ENCODE data around the gene NEK1. TPM values are rescaled to one million over a fixed set of nuclear protein-coding genes. Genes with fewer than 3 reads are reported as not detected.

NEK1 gene
- total and polyA plus RNA-seq, 3 donors from 2014 or later, result 10.3 to 27.9 (median 25.5) TPM

DNA sequence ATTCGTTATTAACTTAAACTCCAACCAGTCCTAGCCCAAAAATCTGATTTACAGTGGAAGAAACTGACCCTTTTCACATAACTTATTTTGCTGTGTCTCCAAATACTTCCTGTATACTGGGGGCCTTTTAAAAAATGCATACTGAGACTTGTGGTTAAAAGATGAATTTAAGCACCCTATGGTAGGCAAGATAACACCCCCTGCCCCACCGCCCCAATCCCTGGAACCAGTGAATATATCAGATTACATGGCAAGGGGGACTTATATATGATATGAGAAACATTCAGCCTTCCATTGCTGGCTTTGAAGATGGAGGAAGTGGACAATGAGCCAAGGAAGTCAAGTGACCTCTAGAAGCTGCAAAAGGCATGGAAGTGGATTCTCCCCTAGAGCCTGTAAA, 4.9 kb upstream of the NEK1 start:
- TF ChIP-seq, protein P1, sequence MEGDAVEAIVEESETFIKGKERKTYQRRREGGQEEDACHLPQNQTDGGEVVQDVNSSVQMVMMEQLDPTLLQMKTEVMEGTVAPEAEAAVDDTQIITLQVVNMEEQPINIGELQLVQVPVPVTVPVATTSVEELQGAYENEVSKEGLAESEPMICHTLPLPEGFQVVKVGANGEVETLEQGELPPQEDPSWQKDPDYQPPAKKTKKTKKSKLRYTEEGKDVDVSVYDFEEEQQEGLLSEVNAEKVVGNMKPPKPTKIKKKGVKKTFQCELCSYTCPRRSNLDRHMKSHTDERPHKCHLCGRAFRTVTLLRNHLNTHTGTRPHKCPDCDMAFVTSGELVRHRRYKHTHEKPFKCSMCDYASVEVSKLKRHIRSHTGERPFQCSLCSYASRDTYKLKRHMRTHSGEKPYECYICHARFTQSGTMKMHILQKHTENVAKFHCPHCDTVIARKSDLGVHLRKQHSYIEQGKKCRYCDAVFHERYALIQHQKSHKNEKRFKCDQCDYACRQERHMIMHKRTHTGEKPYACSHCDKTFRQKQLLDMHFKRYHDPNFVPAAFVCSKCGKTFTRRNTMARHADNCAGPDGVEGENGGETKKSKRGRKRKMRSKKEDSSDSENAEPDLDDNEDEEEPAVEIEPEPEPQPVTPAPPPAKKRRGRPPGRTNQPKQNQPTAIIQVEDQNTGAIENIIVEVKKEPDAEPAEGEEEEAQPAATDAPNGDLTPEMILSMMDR (IDR thresholded peaks at IDR 0.05), result no peak
- no peak for TF ChIP-seq POLR2A (IDR thresholded peaks at IDR 0.05)
- no peak overlapping the region for H3K27ac ChIP-seq
- intact Hi-C loops (cut with DNase I; ENCODE audit: low total_unique reads), result no loop called here
- peaks cover 8% of the 10 kb centered on the region for H3K4me1 ChIP-seq
- H3K27me3 ChIP-seq, result no peaks in the 10 kb centered on the region
- H3K4me3 ChIP-seq, result no peak overlapping the region
- no peaks in the 10 kb centered on the region for H3K36me3 ChIP-seq (ENCODE audit: low read depth, missing control alignments)
- 85 to 87% methylated on average over 2 of the region's 2 CpGs for WGBS, 2 donors
- no peak for DNase-seq
- no peaks in the 10 kb centered on the region for H3K9me3 ChIP-seq

DNA sequence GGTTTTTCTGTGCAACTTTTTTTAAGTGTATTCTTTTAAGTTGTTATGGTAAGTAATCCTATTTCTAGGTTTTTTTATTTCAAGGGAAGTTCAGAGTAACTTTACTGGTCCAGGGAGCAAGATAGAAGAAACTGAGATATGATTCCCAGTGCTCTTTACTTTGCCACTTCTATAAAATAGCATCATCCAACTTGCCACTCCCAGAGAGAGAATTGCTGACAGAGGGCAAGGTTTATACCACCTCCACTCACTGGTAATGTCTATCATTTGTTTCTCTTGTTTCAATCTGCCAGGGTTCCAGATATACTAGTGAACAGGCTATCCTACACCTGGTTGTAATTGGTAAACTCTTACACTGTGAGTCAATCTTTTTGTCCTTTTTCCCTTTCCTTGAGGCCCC, 4.5 kb upstream of the NEK1 start:
- Histone ChIP-seq H3K4me1 (peaks cover 8% of the 10 kb centered on the region), H3K9me3 (no peaks in the 10 kb centered on the region), H3K36me3 (ENCODE audit: low read depth, missing control alignments) (no peaks in the 10 kb centered on the region), H3K4me3 (no peak overlapping the region), H3K27ac (no peak overlapping the region), H3K27me3 (no peaks in the 10 kb centered on the region)
- DNase-seq, result no peak
- intact Hi-C loops (cut with DNase I; ENCODE audit: low total_unique reads), result no loop called here
- no peak for TF ChIP-seq POLR2A (IDR thresholded peaks at IDR 0.05)
- TF ChIP-seq, protein P1 (IDR thresholded peaks at IDR 0.05), result no peak

GRCh38 chr4:169615467-169616106, 3.2 kb upstream of the NEK1 start:
- H3K4me3 ChIP-seq, result no peak overlapping the region
- no peak overlapping the region for H3K27ac ChIP-seq
- H3K9me3 ChIP-seq, result no peaks in the 10 kb centered on the region
- intact Hi-C loops (cut with DNase I; ENCODE audit: low total_unique reads), result no loop called here
- no peaks in the 10 kb centered on the region for H3K27me3 ChIP-seq
- peaks cover 12% of the 10 kb centered on the region for H3K4me1 ChIP-seq
- WGBS, 2 donors, result 83 to 84% methylated on average over 4 of the region's 4 CpGs
- TF ChIP-seq, protein P1 (IDR thresholded peaks at IDR 0.05), result no peak
- no peak for TF ChIP-seq POLR2A (IDR thresholded peaks at IDR 0.05)
- H3K36me3 ChIP-seq (ENCODE audit: low read depth, missing control alignments), result no peaks in the 10 kb centered on the region
- DNase-seq, result no peak

DNA sequence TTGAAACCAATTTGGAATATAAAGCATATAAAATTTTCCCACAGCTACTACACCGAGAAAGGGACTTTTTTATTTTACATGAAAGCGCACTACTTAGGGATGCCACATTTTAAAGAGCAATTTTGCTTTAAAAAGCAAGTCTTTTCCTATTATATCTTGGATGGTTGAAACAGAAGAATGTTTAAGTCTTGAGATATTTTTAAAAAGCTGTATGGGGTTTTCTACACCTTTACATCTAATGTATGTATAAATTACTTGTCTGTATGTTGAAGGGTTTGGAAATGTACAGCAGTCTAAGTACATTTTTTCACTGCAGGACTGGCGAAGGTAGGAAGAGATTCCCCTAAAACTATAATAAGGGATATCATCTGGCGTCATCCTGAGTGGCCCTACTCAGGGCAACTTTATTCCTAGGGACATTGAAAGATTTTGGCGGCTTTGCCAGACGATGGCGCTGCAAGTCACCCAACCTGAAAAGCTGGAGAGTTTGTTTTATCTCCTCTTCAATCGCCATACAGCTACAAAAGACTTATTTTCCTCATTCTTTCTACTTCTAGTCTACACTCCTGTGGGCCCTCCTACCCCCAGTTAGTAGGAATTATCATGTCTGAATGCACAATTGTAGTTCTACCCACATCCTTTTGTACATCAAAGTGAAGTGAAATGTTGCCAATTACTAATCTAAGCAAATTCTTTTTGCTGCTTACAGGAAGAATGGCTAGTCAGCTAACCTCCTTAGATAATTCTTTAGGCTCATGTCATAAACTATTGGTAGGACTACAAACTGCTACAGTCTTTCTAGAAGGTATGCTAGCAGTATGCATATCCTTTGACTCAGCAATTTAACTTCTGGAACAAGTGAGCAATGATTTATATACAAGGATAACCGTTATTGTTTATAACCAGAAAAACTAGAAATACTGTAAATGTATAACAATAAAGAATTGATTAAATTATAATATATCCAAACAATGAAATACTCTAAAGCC, 782 bp upstream of the NEK1 start:
- H3K36me3 ChIP-seq (ENCODE audit: low read depth, missing control alignments), result no peaks in the 10 kb centered on the region
- TF ChIP-seq, protein P1 (IDR thresholded peaks at IDR 0.05), result peak in 2 of 3 experiments; percentile 51 to 61
- TF ChIP-seq POLR2A (IDR thresholded peaks at IDR 0.05), result no peak
- H3K27me3 ChIP-seq, result no peaks in the 10 kb centered on the region
- peaks cover 8% of the 10 kb centered on the region for H3K4me1 ChIP-seq
- intact Hi-C loops (cut with DNase I; ENCODE audit: low total_unique reads), result no loop called here
- H3K27ac ChIP-seq, result peak overlapping the region; percentile 95 to 96
- peak; percentile 87 for DNase-seq
- no peaks in the 10 kb centered on the region for H3K9me3 ChIP-seq
- WGBS, 2 donors, result 2 to 3% methylated on average over 9 of the region's 9 CpGs
- peak overlapping the region; percentile 79 to 94 for H3K4me3 ChIP-seq

Data from testis (tissue), 3 donors.